K562 (cell line): ENCODE measurements around the gene NVL. TPM values are rescaled to one million over a fixed set of nuclear protein-coding genes. Genes with fewer than 3 reads are reported as not detected.

ENCODE experiments used
- ARID3A ChIP-seq: IDR thresholded peaks from 2 replicates; pipeline ENCODE4 v1.6.1; 2012; ENCODE audit warnings: low read depth, low read length, improper control_type of control experiment, borderline replicate concordance
- ARNT ChIP-seq, 2 experiments: fragments of 450-650 bp; IDR thresholded peaks; 2 replicates each; pipeline ENCODE4 v1.6.1; 2016; ENCODE audit warnings: mild to moderate bottlenecking in 1 of 2
- CBX3 ChIP-seq, 2 experiments: IDR thresholded peaks; 1 replicate in 1 of 2; 2 replicates in 1 of 2; pipeline ENCODE4 v1.6.1; 2012; ENCODE audit warnings: inconsistent platforms in 2 of 2, low read length in 2 of 2, borderline replicate concordance in 1 of 2, control low read depth in 1 of 2
- ERF ChIP-seq: fragments of 450-650 bp; formaldehyde crosslinking; IDR thresholded peaks from 2 replicates; pipeline ENCODE4 v1.4.0; 2020; ENCODE audit warnings: mild to moderate bottlenecking, mixed read lengths
- GATAD2A ChIP-seq: fragments of 450-650 bp; IDR thresholded peaks from 2 replicates; pipeline ENCODE4 v1.6.1; 2017
- JUND ChIP-seq, 2 experiments: IDR thresholded peaks; 2 replicates in 1 of 2; 3 replicates in 1 of 2; pipeline ENCODE4 v1.6.1; 2011; ENCODE audit warnings: borderline replicate concordance in 2 of 2, low read depth in 2 of 2, low read length in 2 of 2, improper control_type of control experiment in 1 of 2, missing biosample characterization in 1 of 2, missing genetic modification characterization in 1 of 2, missing genetic modification reagents in 1 of 2
- MAZ ChIP-seq, 2 experiments: fragments of 450-650 bp in 1 of 2; sonication (generic) in 1 of 2; formaldehyde crosslinking; IDR thresholded peaks in 1 of 2; conservative IDR thresholded peaks in 1 of 2; 2 replicates each; pipeline versions ENCODE4 v1.4.0 to v1.5.0; 2020; ENCODE audit warnings: mild to moderate bottlenecking in 1 of 2, missing genetic modification reagents in 1 of 2
- MTA3 ChIP-seq: fragments of 450-650 bp; formaldehyde crosslinking; IDR thresholded peaks from 2 replicates; pipeline ENCODE4 v1.6.1; 2017; ENCODE audit warnings: mild to moderate bottlenecking, borderline replicate concordance
- SP1 ChIP-seq: sonication (generic); formaldehyde crosslinking; IDR thresholded peaks from 2 replicates; pipeline ENCODE4 v1.8.1; 2022; ENCODE audit warnings: mild to moderate bottlenecking, missing genetic modification reagents
- TARDBP ChIP-seq: fragments of 450-650 bp; IDR thresholded peaks from 2 replicates; pipeline ENCODE4 v1.6.1; 2016
- TRIM28 ChIP-seq: fragments of 450-650 bp; IDR thresholded peaks from 2 replicates; pipeline ENCODE4 v1.6.1; 2017
- TSHZ1 ChIP-seq: fragments of 250-450 bp; sonication (Bioruptor Pico); IDR thresholded peaks from 2 replicates; pipeline ENCODE4 v1.4.0; 2020; ENCODE audit warnings: mild to moderate bottlenecking, moderate library complexity
- XRCC3 ChIP-seq: fragments of 450-650 bp; IDR thresholded peaks from 2 replicates; pipeline ENCODE4 v1.6.1; 2017; ENCODE audit warnings: mild to moderate bottlenecking, moderate library complexity
- ZEB2 ChIP-seq: fragments of 450-650 bp; IDR thresholded peaks from 2 replicates; pipeline ENCODE4 v1.6.1; 2016
- ZNF277 ChIP-seq: fragments of 250-450 bp; sonication (Bioruptor Pico); IDR thresholded peaks from 2 replicates; pipeline ENCODE4 v1.8.0; 2022; ENCODE audit warnings: inconsistent platforms, mild to moderate bottlenecking, moderate library complexity, borderline replicate concordance
- ZNF507 ChIP-seq: conservative IDR thresholded peaks from 2 replicates; pipeline ENCODE4 v1.6.1; 2017; ENCODE audit warnings: missing genetic modification characterization, missing compliant biosample characterization
- ZNF583 ChIP-seq: fragments of 250-450 bp; sonication (Bioruptor Pico); IDR thresholded peaks from 2 replicates; pipeline ENCODE4 v1.4.0; 2020
- polyA plus RNA-seq, 8 experiments: library from polyadenylated mRNA; depleted of rRNA in 4 of 8; stranded (reverse) in 5 of 8; unstranded in 3 of 8; fragments of >200 nt; fragmentation: Nextera tagmentation in 2 of 8; fragmentation: Illumina TruSeq in 1 of 8; extraction: Ambion mirVana in 2 of 8; extraction: Trizol in 1 of 8; gene quantifications; 2 replicates each; pipeline versions ENCODE4 v1.2.1 to v1.2.3, GENCODE V29; 2011 to 2014; ENCODE audit warnings: inconsistent platforms in 1 of 8, missing spikeins in 1 of 8
- total RNA-seq, 7 experiments: library from RNA; depleted of rRNA in 6 of 7; stranded (reverse); fragments of >200 nt in 6 of 7; fragmentation: Illumina TruSeq in 2 of 7; extraction: Trizol in 2 of 7; gene quantifications; 2 replicates each; pipeline versions ENCODE4 v1.2.1 to v1.2.3, GENCODE V29; 2011 to 2021; ENCODE audit warnings: low replicate concordance in 1 of 7
- TF ChIP-seq, protein P1 (sequence below): fragments of 450-650 bp; IDR thresholded peaks from 2 replicates; pipeline ENCODE4 v1.6.1; 2018; ENCODE audit warnings: mild to moderate bottlenecking, low read depth; ENCODE audit not compliant: partially characterized antibody
- TF ChIP-seq, protein P2 (sequence below): fragments of 250-450 bp; sonication (Bioruptor Pico); IDR thresholded peaks from 2 replicates; pipeline ENCODE4 v1.8.0; 2022; ENCODE audit warnings: inconsistent platforms

NVL gene
- total and polyA plus RNA-seq, 9 of the 15 experiments (the other 6 are each of a cell fraction or from before 2014, with no cell fraction given) = 32.5 to 86.6 (median 62.9) TPM

GRCh38 chr1:224343679-224344078 is 13.7 kb upstream of the NVL start (continued):
- TF ChIP-seq TSHZ1 = 0 out of 2 replicates have a peak, but pooled peaks have one; percentile 24
- no peak for TF ChIP-seq JUND (IDR thresholded peaks at IDR 0.05; ENCODE audit: borderline replicate concordance, low read depth, low read length)
- peak; percentile 27; the same call in 1 of the 3 replicates for TF ChIP-seq JUND (tag; IDR thresholded peaks at IDR 0.05; ENCODE audit: borderline replicate concordance, low read depth, low read length)
- 0 out of 4 replicates have a peak, but pooled peaks of 1 of the 2 experiments have one; percentile 18 for TF ChIP-seq MAZ (CRISPR knock-in tag; conservative IDR thresholded peaks at IDR 0.05 in 1 of 2, IDR thresholded peaks at IDR 0.05 in 1 of 2)
- no peak for TF ChIP-seq ZNF277 (CRISPR knock-in tag)
- peak; percentile 92 for TF ChIP-seq XRCC3
- TF ChIP-seq, protein P1, sequence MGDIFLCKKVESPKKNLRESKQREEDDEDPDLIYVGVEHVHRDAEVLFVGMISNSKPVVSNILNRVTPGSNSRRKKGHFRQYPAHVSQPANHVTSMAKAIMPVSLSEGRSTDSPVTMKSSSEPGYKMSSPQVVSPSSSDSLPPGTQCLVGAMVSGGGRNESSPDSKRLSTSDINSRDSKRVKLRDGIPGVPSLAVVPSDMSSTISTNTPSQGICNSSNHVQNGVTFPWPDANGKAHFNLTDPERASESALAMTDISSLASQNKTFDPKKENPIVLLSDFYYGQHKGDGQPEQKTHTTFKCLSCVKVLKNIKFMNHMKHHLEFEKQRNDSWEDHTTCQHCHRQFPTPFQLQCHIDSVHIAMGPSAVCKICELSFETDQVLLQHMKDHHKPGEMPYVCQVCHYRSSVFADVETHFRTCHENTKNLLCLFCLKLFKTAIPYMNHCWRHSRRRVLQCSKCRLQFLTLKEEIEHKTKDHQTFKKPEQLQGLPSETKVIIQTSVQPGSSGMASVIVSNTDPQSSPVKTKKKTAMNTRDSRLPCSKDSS = peak; percentile 97
- peak; percentile 30; the same call in 1 of the 2 replicates for TF ChIP-seq SP1 (CRISPR knock-in tag)
- peak; percentile 100 for TF ChIP-seq TRIM28
- no peak for TF ChIP-seq ERF (CRISPR knock-in tag)
- TF ChIP-seq ZNF583 (CRISPR knock-in tag) = 0 out of 2 replicates have a peak, but pooled peaks have one; percentile 11
- peak; percentile 53; the same call in 1 of the 2 replicates for TF ChIP-seq ZEB2
- TF ChIP-seq ARID3A = 0 out of 2 replicates have a peak, but pooled peaks have one; percentile 53
- no peak for TF ChIP-seq TARDBP
- TF ChIP-seq GATAD2A = no peak
- peak; percentile 69; the same call in 1 of the 2 replicates for TF ChIP-seq MTA3
- 0 out of 4 replicates have a peak, but pooled peaks of 1 of the 2 experiments have one; percentile 60 for TF ChIP-seq ARNT (IDR thresholded peaks at IDR 0.05)
- no peak for TF ChIP-seq ZNF507 (tag)
- TF ChIP-seq, protein P2, sequence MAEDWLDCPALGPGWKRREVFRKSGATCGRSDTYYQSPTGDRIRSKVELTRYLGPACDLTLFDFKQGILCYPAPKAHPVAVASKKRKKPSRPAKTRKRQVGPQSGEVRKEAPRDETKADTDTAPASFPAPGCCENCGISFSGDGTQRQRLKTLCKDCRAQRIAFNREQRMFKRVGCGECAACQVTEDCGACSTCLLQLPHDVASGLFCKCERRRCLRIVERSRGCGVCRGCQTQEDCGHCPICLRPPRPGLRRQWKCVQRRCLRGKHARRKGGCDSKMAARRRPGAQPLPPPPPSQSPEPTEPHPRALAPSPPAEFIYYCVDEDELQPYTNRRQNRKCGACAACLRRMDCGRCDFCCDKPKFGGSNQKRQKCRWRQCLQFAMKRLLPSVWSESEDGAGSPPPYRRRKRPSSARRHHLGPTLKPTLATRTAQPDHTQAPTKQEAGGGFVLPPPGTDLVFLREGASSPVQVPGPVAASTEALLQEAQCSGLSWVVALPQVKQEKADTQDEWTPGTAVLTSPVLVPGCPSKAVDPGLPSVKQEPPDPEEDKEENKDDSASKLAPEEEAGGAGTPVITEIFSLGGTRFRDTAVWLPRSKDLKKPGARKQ = no peak
- peak in 1 of 2 experiments; percentile 100; a peak in 2 of 3 replicates for TF ChIP-seq CBX3 (IDR thresholded peaks at IDR 0.05; ENCODE audit: borderline replicate concordance in 1 of 2, low read length in 2 of 2)
